ENCODE data around the gene SEC14L5. TPM values are rescaled to one million over a fixed set of nuclear protein-coding genes. Genes with fewer than 3 reads are reported as not detected.
"Not testable (repeated sequence)": the region's sequence is repeated elsewhere in the genome, so short reads cannot be mapped to it uniquely, and the experiment has no call there.

The SEC14L5 gene
- total RNA-seq, 5 donors from 2014 or later (not counting 1 experiment from before 2014, with no cell fraction given) = 0.05 TPM; not detected in 4

- no peak overlapping the region for H3K4me3 ChIP-seq (ENCODE audit: control insufficient read depth in 1 of 2, extremely low read depth in 1 of 2, low read length in 1 of 2)
- Mint-ChIP-seq H3K27me3 (peaks cover 17 to 29% of the 10 kb centered on the region in 2 donors), H3K4me1 (no peaks in the 10 kb centered on the region)
Measured at GRCh38 chr16:4947722-4948503, 10.2 kb upstream of the SEC14L5 start.

GRCh38 chr16:4948903-4949766, 9.0 kb upstream of the SEC14L5 start:
- Mint-ChIP-seq H3K4me3 (no peak overlapping the region), H3K9me3 (no peaks in the 10 kb centered on the region), H3K36me3 (no peaks in the 10 kb centered on the region), H3K27me3 (peaks cover 20 to 32% of the 10 kb centered on the region in 2 donors), H3K4me1 (no peaks in the 10 kb centered on the region), H3K27ac (peak overlapping the region in 1 of 2 donors; percentile 57)
- no peak overlapping the region for H3K4me3 ChIP-seq (ENCODE audit: control insufficient read depth in 1 of 2, extremely low read depth in 1 of 2, low read length in 1 of 2)
- no peak overlapping the region for H3K27ac ChIP-seq (ENCODE audit: low read length)
- DNase-seq = no peak
- 73% methylated on average over 15 of the region's 16 CpGs for WGBS (ENCODE audit: insufficient coverage)
- ChIA-PET POLR2A (no interaction called here), CTCF (no interaction called here)
- peaks cover 0 to 41% of the 10 kb centered on the region in 2 experiments for H3K27me3 ChIP-seq (replicated peaks in 1 of 2; ENCODE audit: control insufficient read depth in 2 of 2, extremely low read depth in 1 of 2, insufficient read depth in 2 of 2, low read length in 1 of 2)
- ATAC-seq (replicated peaks in 1 of 4) = no peak
- H3K4me1 ChIP-seq (ENCODE audit: control insufficient read depth in 1 of 2, extremely low read depth in 1 of 2, insufficient read depth in 2 of 2, low read length in 2 of 2) = no peaks in the 10 kb centered on the region
- no peaks in the 10 kb centered on the region for H3K9me3 ChIP-seq
- H3K36me3 ChIP-seq (ENCODE audit: control insufficient read depth in 2 of 2, extremely low read depth in 1 of 2, insufficient read depth in 1 of 2, low read length in 1 of 2) = no peaks in the 10 kb centered on the region

More at GRCh38 chr16:4947722-4948503, 10.2 kb upstream of the SEC14L5 start:
- Histone ChIP-seq H3K9me3 (no peaks in the 10 kb centered on the region), H3K4me1 (ENCODE audit: control insufficient read depth in 1 of 2, extremely low read depth in 1 of 2, insufficient read depth in 2 of 2, low read length in 2 of 2) (no peaks in the 10 kb centered on the region), H3K27ac (ENCODE audit: low read length) (no peak overlapping the region), H3K36me3 (ENCODE audit: control insufficient read depth in 2 of 2, extremely low read depth in 1 of 2, insufficient read depth in 1 of 2, low read length in 1 of 2) (no peaks in the 10 kb centered on the region), H3K27me3 (replicated peaks in 1 of 2; ENCODE audit: control insufficient read depth in 2 of 2, extremely low read depth in 1 of 2, insufficient read depth in 2 of 2, low read length in 1 of 2) (peaks cover 0 to 46% of the 10 kb centered on the region in 2 experiments)
- DNase-seq = no peak
- no peaks in the 10 kb centered on the region for H3K36me3 Mint-ChIP-seq
- CTCF ChIA-PET = no interaction called here
- 50% methylated on average over 4 of the region's 16 CpGs for WGBS (ENCODE audit: insufficient coverage)
- H3K9me3 Mint-ChIP-seq = no peaks in the 10 kb centered on the region
- POLR2A ChIA-PET = no interaction called here
- H3K27ac Mint-ChIP-seq = no peak overlapping the region
- no peak overlapping the region for H3K4me3 Mint-ChIP-seq
- no peak for ATAC-seq (replicated peaks in 1 of 4)

- ChIA-PET POLR2A (no interaction called here), CTCF (no interaction called here)
- H3K36me3 Mint-ChIP-seq = no peaks in the 10 kb centered on the region
- no peaks in the 10 kb centered on the region for H3K9me3 Mint-ChIP-seq
- no peak for ATAC-seq (replicated peaks in 1 of 4)
- Histone ChIP-seq H3K36me3 (ENCODE audit: control insufficient read depth in 2 of 2, extremely low read depth in 1 of 2, insufficient read depth in 1 of 2, low read length in 1 of 2) (no peaks in the 10 kb centered on the region), H3K4me3 (ENCODE audit: control insufficient read depth in 1 of 2, extremely low read depth in 1 of 2, low read length in 1 of 2) (no peak overlapping the region), H3K9me3 (no peaks in the 10 kb centered on the region), H3K4me1 (ENCODE audit: control insufficient read depth in 1 of 2, extremely low read depth in 1 of 2, insufficient read depth in 2 of 2, low read length in 2 of 2) (no peaks in the 10 kb centered on the region), H3K27me3 (replicated peaks in 1 of 2; ENCODE audit: control insufficient read depth in 2 of 2, extremely low read depth in 1 of 2, insufficient read depth in 2 of 2, low read length in 1 of 2) (peaks cover 0 to 33% of the 10 kb centered on the region in 2 experiments), H3K27ac (ENCODE audit: low read length) (no peak overlapping the region)
- DNase-seq = no peak
- no peak overlapping the region for H3K27ac Mint-ChIP-seq
- no peak overlapping the region for H3K4me3 Mint-ChIP-seq
- H3K27me3 Mint-ChIP-seq = peaks cover 20 to 32% of the 10 kb centered on the region in 2 donors
- H3K4me1 Mint-ChIP-seq = no peaks in the 10 kb centered on the region
- WGBS (ENCODE audit: insufficient coverage) = 63% methylated on average over 5 of the region's 10 CpGs
Measured at GRCh38 chr16:4949986-4950385, 8.1 kb upstream of the SEC14L5 start.

GRCh38 chr16:4951583-4951982, 6.5 kb upstream of the SEC14L5 start:
- H3K36me3 ChIP-seq (ENCODE audit: control insufficient read depth in 2 of 2, extremely low read depth in 1 of 2, insufficient read depth in 1 of 2, low read length in 1 of 2); H3K4me3 Mint-ChIP-seq; DNase-seq; POLR2A ChIA-PET; H3K4me3 ChIP-seq (ENCODE audit: control insufficient read depth in 1 of 2, extremely low read depth in 1 of 2, low read length in 1 of 2); H3K9me3 ChIP-seq; H3K36me3 Mint-ChIP-seq; H3K4me1 ChIP-seq (ENCODE audit: control insufficient read depth in 1 of 2, extremely low read depth in 1 of 2, insufficient read depth in 2 of 2, low read length in 2 of 2); ATAC-seq (replicated peaks in 1 of 4); H3K9me3 Mint-ChIP-seq; H3K4me1 Mint-ChIP-seq; H3K27ac ChIP-seq (ENCODE audit: low read length); H3K27ac Mint-ChIP-seq: not testable (repeated sequence)
- WGBS (ENCODE audit: insufficient coverage) = 100% methylated on average over 1 of the region's 3 CpGs
- CTCF ChIA-PET = interaction anchor here in 1 of 2 donors (0.7 kb wide), 1 partner anchor 16 kb away, joined by 5 read pairs; no protein-coding TSS in a partner anchor
- peaks cover 22 to 36% of the 10 kb centered on the region in 2 donors for H3K27me3 Mint-ChIP-seq
- peaks cover 0 to 37% of the 10 kb centered on the region in 2 experiments for H3K27me3 ChIP-seq (replicated peaks in 1 of 2; ENCODE audit: control insufficient read depth in 2 of 2, extremely low read depth in 1 of 2, insufficient read depth in 2 of 2, low read length in 1 of 2)

GRCh38 chr16:4954714-4955113, 3.4 kb upstream of the SEC14L5 start:
- peaks cover 21 to 27% (median 25%) of the 10 kb centered on the region in 3 donors for H3K4me1 Mint-ChIP-seq
- H3K36me3 Mint-ChIP-seq = no peaks in the 10 kb centered on the region
- no peak for DNase-seq
- H3K27me3 Mint-ChIP-seq = peaks cover 15 to 40% of the 10 kb centered on the region in 2 donors
- Histone ChIP-seq H3K36me3 (ENCODE audit: control insufficient read depth in 2 of 2, extremely low read depth in 1 of 2, insufficient read depth in 1 of 2, low read length in 1 of 2) (no peaks in the 10 kb centered on the region), H3K27ac (ENCODE audit: low read length) (no peak overlapping the region), H3K4me3 (ENCODE audit: control insufficient read depth in 1 of 2, extremely low read depth in 1 of 2, low read length in 1 of 2) (no peak overlapping the region), H3K4me1 (ENCODE audit: control insufficient read depth in 1 of 2, extremely low read depth in 1 of 2, insufficient read depth in 2 of 2, low read length in 2 of 2) (peaks cover 0 to 28% of the 10 kb centered on the region in 2 experiments), H3K27me3 (replicated peaks in 1 of 2; ENCODE audit: control insufficient read depth in 2 of 2, extremely low read depth in 1 of 2, insufficient read depth in 2 of 2, low read length in 1 of 2) (peaks cover 0 to 41% of the 10 kb centered on the region in 2 experiments), H3K9me3 (no peaks in the 10 kb centered on the region)
- ChIA-PET POLR2A (no interaction called here), CTCF (no interaction called here)
- H3K9me3 Mint-ChIP-seq = no peaks in the 10 kb centered on the region
- H3K27ac Mint-ChIP-seq = no peak overlapping the region
- H3K4me3 Mint-ChIP-seq = no peak overlapping the region
- ATAC-seq (replicated peaks in 1 of 4) = no peak
- WGBS (ENCODE audit: insufficient coverage) = 100% methylated on average over 1 of the region's 1 CpG

- ATAC-seq (replicated peaks in 1 of 4) (no peak), DNase-seq (no peak)
- Histone ChIP-seq H3K36me3 (ENCODE audit: control insufficient read depth in 2 of 2, extremely low read depth in 1 of 2, insufficient read depth in 1 of 2, low read length in 1 of 2) (no peaks in the 10 kb centered on the region), H3K27me3 (replicated peaks in 1 of 2; ENCODE audit: control insufficient read depth in 2 of 2, extremely low read depth in 1 of 2, insufficient read depth in 2 of 2, low read length in 1 of 2) (peaks cover 0 to 59% of the 10 kb centered on the region in 2 experiments), H3K4me3 (ENCODE audit: control insufficient read depth in 1 of 2, extremely low read depth in 1 of 2, low read length in 1 of 2) (peak overlapping the region; percentile 50 to 57), H3K4me1 (ENCODE audit: control insufficient read depth in 1 of 2, extremely low read depth in 1 of 2, insufficient read depth in 2 of 2, low read length in 2 of 2) (peaks cover 0 to 28% of the 10 kb centered on the region in 2 experiments), H3K9me3 (no peaks in the 10 kb centered on the region), H3K27ac (ENCODE audit: low read length) (no peak overlapping the region)
- Mint-ChIP-seq H3K36me3 (no peaks in the 10 kb centered on the region), H3K4me1 (peaks cover 21 to 27% (median 25%) of the 10 kb centered on the region in 3 donors), H3K9me3 (no peaks in the 10 kb centered on the region), H3K4me3 (peak overlapping the region; percentile 79 to 88 (median 82)), H3K27me3 (peaks cover 15 to 55% of the 10 kb centered on the region in 2 donors), H3K27ac (no peak overlapping the region)
- ChIA-PET CTCF (no interaction called here), POLR2A (no interaction called here)
- WGBS (ENCODE audit: insufficient coverage) = 36% methylated on average over 8 of the region's 10 CpGs
Measured at GRCh38 chr16:4957420-4957719, 760 bp upstream of the SEC14L5 start.

Measured in T-cell (primary cell).